GM19463 (cell line): ENCODE measurements around the gene CPEB3.
A peak's percentile ranks its signal among the peaks of the same experiment; 100 is the strongest.
"Not testable (repeated sequence)": the region's sequence is repeated elsewhere in the genome, so short reads cannot be mapped to it uniquely, and the experiment has no call there.

Experiments used
- ATAC-seq: cut with Tn5 transposase; IDR thresholded peaks from one replicate; pipeline ENCODE4 v1.9.1; 2021; ENCODE audit warnings: mild to moderate bottlenecking, moderate library complexity; ENCODE audit not compliant: unreplicated experiment

The CPEB3 gene

GRCh38 chr10:92290837-92291615 lies at the start of gene CPEB3, which contains the start of gene MARCHF5:
CPEB3 (minus strand) TSS chr10:92291078; CDS start chr10:92240350, 50,728 bp downstream.
MARCHF5 (plus strand) TSS chr10:92291167; CDS start chr10:92291495, 328 bp downstream.
- peak; percentile 99 for ATAC-seq

- ATAC-seq, result not testable (repeated sequence)
These were observed 39.0 kb upstream of the CPEB3 start for GRCh38 chr10:92329927-92330326.

- no peak for ATAC-seq
These were observed 38.1 kb upstream of the CPEB3 start for GRCh38 chr10:92328993-92329392.

- no peak for ATAC-seq
These were observed 36.9 kb upstream of the CPEB3 start for GRCh38 chr10:92327445-92328433.

- no peak for ATAC-seq
These were observed 32.2 kb upstream of the CPEB3 start for GRCh38 chr10:92323079-92323478.

- no peak for ATAC-seq
These were observed 25.7 kb upstream of the CPEB3 start for GRCh38 chr10:92316610-92317009.

GRCh38 chr10:92313750-92314149 lies 22.9 kb upstream of the CPEB3 start:
- no peak for ATAC-seq

- no peak for ATAC-seq
These were observed 18.4 kb upstream of the CPEB3 start for GRCh38 chr10:92309272-92309671.

- no peak for ATAC-seq
These were observed 14.5 kb upstream of the CPEB3 start for GRCh38 chr10:92305133-92306072.

GRCh38 chr10:92304061-92304460 lies 13.2 kb upstream of the CPEB3 start:
- ATAC-seq, result no peak

- no peak for ATAC-seq
These were observed 12.2 kb upstream of the CPEB3 start for GRCh38 chr10:92303096-92303495.

- ATAC-seq, result no peak
These were observed 7.6 kb upstream of the CPEB3 start for GRCh38 chr10:92298487-92298886.

- no peak for ATAC-seq
These were observed 1.3 kb upstream of the CPEB3 start for GRCh38 chr10:92291921-92292845.

GRCh38 chr10:92291616-92291865 lies 663 bp upstream of the CPEB3 start:
- ATAC-seq, result peak; percentile 1

- peak; percentile 4 for ATAC-seq
These were observed 622 bp downstream of the CPEB3 start for GRCh38 chr10:92290076-92290836.

- ATAC-seq, result no peak
These were observed 6.7 kb downstream of the CPEB3 start for GRCh38 chr10:92284112-92284704.

- ATAC-seq, result no peak
These were observed 11.7 kb downstream of the CPEB3 start for GRCh38 chr10:92278996-92279696.

GRCh38 chr10:92274071-92274470 lies 16.8 kb downstream of the CPEB3 start:
- ATAC-seq, result no peak
